Measurements from ENCODE around the gene ZRANB2.

- TF ChIP-seq POLR2A (IDR thresholded peaks at IDR 0.05) = no peak
- TF ChIP-seq CTCF (IDR thresholded peaks at IDR 0.05) = no peak
Observed at GRCh38 chr1:71097428-71097827, 16.6 kb upstream of the ZRANB2 start.
